Keratinocyte (primary cell): ENCODE data around the gene ACACB. TPM values are rescaled to one million over a fixed set of nuclear protein-coding genes. Genes with fewer than 3 reads are reported as not detected.

ENCODE experiments used
- DNase-seq: peaks from one replicate; pipeline ENCODE4 v3.0.0-alpha.2; 2011; ENCODE audit warnings: low read depth, missing footprints, low spot score
- FAIRE-seq: peaks from 2 replicates; lab custom pipeline; 2011; peaks lifted over from hg19 to GRCh38; lab: Jason Lieb, UNC
- H2AFZ ChIP-seq: 2 replicates; pipeline ENCODE4 v1.6.0; 2012; ENCODE audit warnings: low read length, control low read depth, inconsistent platforms; ENCODE audit not compliant: control insufficient read depth
- H3K27ac ChIP-seq: 2 replicates; pipeline ENCODE4 v1.5.1; 2011; ENCODE audit warnings: low read length; ENCODE audit not compliant: control insufficient read depth, insufficient read depth
- H3K27me3 ChIP-seq: 3 replicates; pipeline ENCODE4 v1.6.0; 2011; ENCODE audit warnings: low read length; ENCODE audit not compliant: control insufficient read depth, insufficient read depth; ENCODE audit errors: extremely low read depth
- H3K36me3 ChIP-seq, 2 experiments: 2 replicates in 1 of 2; 3 replicates in 1 of 2; pipeline ENCODE4 v1.5.1; 2011; ENCODE audit warnings: low read length in 2 of 2, mild to moderate bottlenecking in 1 of 2; ENCODE audit not compliant: control insufficient read depth in 2 of 2, insufficient read depth in 2 of 2; ENCODE audit errors: extremely low read depth in 1 of 2
- H3K4me1 ChIP-seq: 3 replicates; pipeline ENCODE4 v1.5.1; 2011; ENCODE audit warnings: low read length; ENCODE audit not compliant: control insufficient read depth, insufficient read depth; ENCODE audit errors: extremely low read depth
- H3K4me2 ChIP-seq: 3 replicates; pipeline ENCODE4 v1.6.0; 2011; ENCODE audit warnings: low read depth, low read length; ENCODE audit not compliant: control insufficient read depth, insufficient read depth; ENCODE audit errors: extremely low read depth
- H3K4me3 ChIP-seq, 3 experiments: fragments of 200-600 bp in 1 of 3; sonication (generic) in 1 of 3; 2 replicates in 2 of 3; 3 replicates in 1 of 3; pipeline ENCODE4 v1.5.1; 2011 to 2016; ENCODE audit warnings: low read length in 3 of 3, mild to moderate bottlenecking in 3 of 3, control low read depth in 2 of 3, inconsistent platforms in 1 of 3, low read depth in 1 of 3, mixed read lengths in 1 of 3, mixed run types in 1 of 3, moderate library complexity in 1 of 3; ENCODE audit not compliant: control insufficient read depth in 2 of 3, insufficient read depth in 2 of 3; ENCODE audit errors: extremely low read depth in 1 of 3
- H3K79me2 ChIP-seq: 2 replicates; pipeline ENCODE4 v1.6.0; 2012; ENCODE audit warnings: low read length; ENCODE audit not compliant: control insufficient read depth, insufficient read depth
- H3K9ac ChIP-seq: 3 replicates; pipeline ENCODE4 v1.6.0; 2011; ENCODE audit warnings: low read length; ENCODE audit not compliant: control insufficient read depth, insufficient read depth; ENCODE audit errors: extremely low read depth
- H3K9me1 ChIP-seq: 3 replicates; pipeline ENCODE4 v1.6.0; 2011; ENCODE audit warnings: low read length; ENCODE audit not compliant: control insufficient read depth, insufficient read depth; ENCODE audit errors: extremely low read depth
- H3K9me3 ChIP-seq: 2 replicates; pipeline ENCODE4 v1.5.1; 2012; ENCODE audit warnings: low read depth, low read length; ENCODE audit not compliant: control insufficient read depth
- H4K20me1 ChIP-seq: 3 replicates; pipeline ENCODE4 v1.6.0; 2011; ENCODE audit warnings: low read length; ENCODE audit not compliant: control insufficient read depth, insufficient read depth; ENCODE audit errors: extremely low read depth
- EZH2 ChIP-seq: IDR thresholded peaks from one replicate; pipeline ENCODE4 v1.6.1; 2012; ENCODE audit warnings: inconsistent platforms, mild to moderate bottlenecking, low read length, moderate library complexity
- dilution Hi-C: fragments of 300-500 bp; cut with MboI; formaldehyde crosslinking; loops from one replicate; pipeline ENCODE4 v1.7.0; 2020; ENCODE audit warnings: low sequenced_read_pairs; ENCODE audit not compliant: extremely low pct_ligation_motif_present
- polyA plus RNA-seq, 5 experiments: library from polyadenylated mRNA; depleted of rRNA in 3 of 5; stranded (reverse) in 3 of 5; stranded (forward) in 1 of 5; unstranded in 1 of 5; fragments of >200 nt; gene quantifications; 1 replicate in 1 of 5; 2 replicates in 3 of 5; 3 replicates in 1 of 5; pipeline versions ENCODE4 v1.2.1 to v1.2.3, GENCODE V29; 2011 to 2012; ENCODE audit warnings: missing spikeins in 2 of 5, low read depth in 1 of 5, low replicate concordance in 1 of 5
- TF ChIP-seq, protein P1 (sequence below), 3 experiments: IDR thresholded peaks in 1 of 3; conservative IDR thresholded peaks in 1 of 3; optimal IDR thresholded peaks in 1 of 3; 2 replicates in 2 of 3; 3 replicates in 1 of 3; pipeline versions ENCODE3 to v1.5.1; 2011; ENCODE audit warnings: low read length in 3 of 3, mild to moderate bottlenecking in 3 of 3, moderate library complexity in 2 of 3, control low read depth in 1 of 3, inconsistent platforms in 1 of 3; ENCODE audit not compliant: insufficient read depth in 2 of 3; ENCODE audit errors: extremely low read depth in 1 of 3

The ACACB gene
- polyA plus RNA-seq, 1 donor (not counting 4 experiments of a cell fraction or from before 2014, with no cell fraction given) = 1.3 TPM

GRCh38 chr12:109305547-109305946, 189.2 kb downstream of the ACACB start:
- Histone ChIP-seq H3K79me2 (no peaks in the 10 kb centered on the region), H3K4me2 (no peak overlapping the region), H3K9me1 (peaks cover 3% of the 10 kb centered on the region), H3K27ac (no peak overlapping the region), H3K36me3 (no peaks in the 10 kb centered on the region), H4K20me1 (no peaks in the 10 kb centered on the region), H3K4me3 (no peak overlapping the region), H3K9ac (no peak overlapping the region), H3K4me1 (peaks cover 11% of the 10 kb centered on the region), H3K27me3 (peaks cover 41% of the 10 kb centered on the region), H2AFZ (no peak overlapping the region), H3K9me3 (no peaks in the 10 kb centered on the region)
- FAIRE-seq (no peak), DNase-seq (no peak)
- TF ChIP-seq, protein P1, sequence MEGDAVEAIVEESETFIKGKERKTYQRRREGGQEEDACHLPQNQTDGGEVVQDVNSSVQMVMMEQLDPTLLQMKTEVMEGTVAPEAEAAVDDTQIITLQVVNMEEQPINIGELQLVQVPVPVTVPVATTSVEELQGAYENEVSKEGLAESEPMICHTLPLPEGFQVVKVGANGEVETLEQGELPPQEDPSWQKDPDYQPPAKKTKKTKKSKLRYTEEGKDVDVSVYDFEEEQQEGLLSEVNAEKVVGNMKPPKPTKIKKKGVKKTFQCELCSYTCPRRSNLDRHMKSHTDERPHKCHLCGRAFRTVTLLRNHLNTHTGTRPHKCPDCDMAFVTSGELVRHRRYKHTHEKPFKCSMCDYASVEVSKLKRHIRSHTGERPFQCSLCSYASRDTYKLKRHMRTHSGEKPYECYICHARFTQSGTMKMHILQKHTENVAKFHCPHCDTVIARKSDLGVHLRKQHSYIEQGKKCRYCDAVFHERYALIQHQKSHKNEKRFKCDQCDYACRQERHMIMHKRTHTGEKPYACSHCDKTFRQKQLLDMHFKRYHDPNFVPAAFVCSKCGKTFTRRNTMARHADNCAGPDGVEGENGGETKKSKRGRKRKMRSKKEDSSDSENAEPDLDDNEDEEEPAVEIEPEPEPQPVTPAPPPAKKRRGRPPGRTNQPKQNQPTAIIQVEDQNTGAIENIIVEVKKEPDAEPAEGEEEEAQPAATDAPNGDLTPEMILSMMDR (optimal IDR thresholded peaks at IDR 0.05 in 1 of 3, IDR thresholded peaks at IDR 0.05 in 1 of 3, conservative IDR thresholded peaks at IDR 0.05 in 1 of 3; ENCODE audit: extremely low read depth in 1 of 3, insufficient read depth in 2 of 3, low read length in 3 of 3) = no peak
- TF ChIP-seq EZH2 = no peak
- dilution Hi-C loops = no loop called here

DNA sequence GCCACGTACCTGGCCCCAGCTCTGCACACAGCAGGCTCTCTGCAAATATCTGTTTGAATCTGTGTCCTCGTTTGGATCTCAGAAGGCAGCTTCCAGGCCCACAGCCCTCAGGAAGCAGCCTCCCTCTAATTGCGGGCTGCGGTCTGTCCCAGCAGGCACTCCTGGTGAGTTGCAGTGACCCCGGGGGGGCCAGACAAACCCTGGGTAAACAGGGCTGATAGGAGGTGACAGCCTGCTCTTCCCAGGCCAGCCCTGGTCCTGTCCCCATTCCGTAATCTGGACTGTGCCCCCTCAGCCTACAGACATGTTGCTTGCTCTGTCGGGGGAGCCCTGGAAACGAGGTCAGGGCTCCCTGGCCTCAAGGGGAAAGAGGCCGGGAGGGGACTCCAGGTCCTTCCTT, 190.7 kb downstream of the ACACB start:
- no peaks in the 10 kb centered on the region for H4K20me1 ChIP-seq
- DNase-seq (no peak), FAIRE-seq (no peak)
- no peaks in the 10 kb centered on the region for H3K9me3 ChIP-seq
- H3K27me3 ChIP-seq = peaks cover 56% of the 10 kb centered on the region
- H3K4me1 ChIP-seq = peaks cover 8% of the 10 kb centered on the region
- dilution Hi-C loops = no loop called here
- H3K4me2 ChIP-seq = no peak overlapping the region
- no peak overlapping the region for H2AFZ ChIP-seq
- TF ChIP-seq EZH2 = no peak
- TF ChIP-seq, protein P1 (optimal IDR thresholded peaks at IDR 0.05 in 1 of 3, IDR thresholded peaks at IDR 0.05 in 1 of 3, conservative IDR thresholded peaks at IDR 0.05 in 1 of 3; ENCODE audit: extremely low read depth in 1 of 3, insufficient read depth in 2 of 3, low read length in 3 of 3) = no peak
- H3K9ac ChIP-seq = no peak overlapping the region
- no peaks in the 10 kb centered on the region for H3K79me2 ChIP-seq
- no peaks in the 10 kb centered on the region for H3K36me3 ChIP-seq
- H3K9me1 ChIP-seq = peaks cover under 1% of the 10 kb centered on the region
- H3K27ac ChIP-seq = no peak overlapping the region
- no peak overlapping the region for H3K4me3 ChIP-seq
